GM12872 (cell line): Measurements from ENCODE around the gene COL17A1.

ENCODE experiments used
- CTCF ChIP-seq: IDR thresholded peaks from 3 replicates; pipeline ENCODE4 v1.5.1; 2011; ENCODE audit warnings: low read depth, mild to moderate bottlenecking, low read length, moderate library complexity; ENCODE audit not compliant: insufficient read depth

Gene COL17A1

GRCh38 chr10:104104418-104104817 lies 18.7 kb upstream of the COL17A1 start:
- TF ChIP-seq CTCF: no peak

- TF ChIP-seq CTCF: no peak
Observed at GRCh38 chr10:104103956-104104355, 18.3 kb upstream of the COL17A1 start.

GRCh38 chr10:104101902-104102301 lies 16.2 kb upstream of the COL17A1 start:
- TF ChIP-seq CTCF: no peak

GRCh38 chr10:104100795-104101194 lies 15.1 kb upstream of the COL17A1 start:
- TF ChIP-seq CTCF: no peak

- TF ChIP-seq CTCF: no peak
Observed at GRCh38 chr10:104099941-104100340, 14.3 kb upstream of the COL17A1 start.

GRCh38 chr10:104099269-104099668 lies 13.6 kb upstream of the COL17A1 start:
- no peak for TF ChIP-seq CTCF

- TF ChIP-seq CTCF: no peak
Observed at GRCh38 chr10:104098358-104098925, 12.8 kb upstream of the COL17A1 start.
